GM19455 (cell line): ENCODE measurements around the gene SIL1.
"Not testable (repeated sequence)": the region's sequence is repeated elsewhere in the genome, so short reads cannot be mapped to it uniquely, and the experiment has no call there.

ENCODE experiments used
- ATAC-seq: cut with Tn5 transposase; IDR thresholded peaks from one replicate; pipeline ENCODE4 v1.9.1; 2021; ENCODE audit not compliant: unreplicated experiment

The SIL1 gene

DNA sequence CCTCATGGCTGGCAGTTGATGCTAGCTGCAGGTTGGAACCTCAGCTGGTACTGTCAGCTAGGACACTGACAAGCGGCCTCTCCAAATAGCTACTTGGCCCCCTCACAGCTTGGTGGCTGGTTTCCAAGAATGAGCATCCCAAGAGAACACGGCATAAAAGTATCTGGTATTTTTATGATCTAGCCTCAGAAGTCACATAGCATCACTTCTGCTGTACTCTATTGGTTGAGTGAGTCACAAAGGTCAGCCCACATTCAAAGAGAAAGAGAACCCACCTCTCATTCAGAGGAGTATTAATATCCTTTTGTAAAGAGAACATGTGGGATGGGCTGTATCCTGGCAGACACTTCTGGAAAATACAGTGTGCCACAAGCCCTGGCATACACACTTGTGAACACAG, 6.0 kb upstream of the SIL1 start:
- ATAC-seq = no peak

GRCh38 chr5:139199321-139199720, 1.2 kb upstream of the SIL1 start:
- ATAC-seq = no peak

DNA sequence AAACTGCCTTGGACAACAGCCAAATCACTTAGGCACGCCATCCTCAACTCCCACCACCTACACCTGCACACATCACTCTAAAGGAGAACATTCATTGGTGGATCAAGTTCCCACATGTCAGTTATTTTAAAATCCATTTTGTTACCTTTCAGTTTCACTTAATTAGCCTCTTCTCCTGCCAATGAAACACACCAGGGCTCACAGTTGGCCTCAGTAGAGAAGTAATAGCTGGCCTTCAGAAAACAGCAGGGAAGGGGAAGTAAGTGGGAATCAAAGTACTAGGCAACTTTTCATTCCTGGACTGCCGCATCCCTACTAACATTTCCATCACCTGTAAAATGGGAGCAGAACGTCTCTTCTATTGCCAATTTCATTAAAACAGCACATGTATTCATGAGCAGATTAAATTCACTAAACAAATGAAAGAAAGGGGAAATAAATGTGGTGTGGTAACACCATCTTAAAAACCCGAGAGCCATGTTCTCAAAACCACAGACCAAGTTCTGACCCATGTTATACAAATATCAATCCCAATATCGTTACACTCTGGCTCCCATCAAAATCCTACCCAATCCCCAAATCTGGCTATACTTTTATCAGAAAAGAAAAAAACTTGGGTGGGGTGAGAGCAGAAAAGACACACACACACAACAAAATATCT, 1.7 kb downstream of the SIL1 start:
- no peak for ATAC-seq

GRCh38 chr5:139194486-139194885, 3.7 kb downstream of the SIL1 start:
- no peak for ATAC-seq

- no peak for ATAC-seq
These were observed 4.2 kb downstream of the SIL1 start for GRCh38 chr5:139193928-139194327.

GRCh38 chr5:139192906-139193305, 5.3 kb downstream of the SIL1 start:
- not testable (repeated sequence) for ATAC-seq

- ATAC-seq = not testable (repeated sequence)
These were observed 6.2 kb downstream of the SIL1 start for GRCh38 chr5:139191954-139192353.

DNA sequence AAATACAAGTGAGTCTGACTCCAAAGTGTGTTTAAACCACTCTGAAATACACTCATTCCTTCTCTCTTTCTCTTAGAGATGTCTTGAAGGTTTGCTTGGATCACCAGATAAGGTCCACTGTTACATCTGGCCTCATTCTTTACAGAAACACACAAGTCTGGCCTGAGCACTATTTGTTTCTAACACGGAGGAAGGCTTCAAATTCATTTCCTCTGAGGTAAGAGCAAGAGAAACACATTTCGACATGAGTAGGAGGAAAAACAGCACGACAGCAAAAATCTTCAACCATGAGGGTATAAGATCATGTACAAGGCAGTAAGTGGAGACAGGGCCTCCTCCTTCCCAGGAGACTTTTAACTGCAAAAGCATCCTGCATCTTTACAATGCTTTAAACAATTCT, 8.0 kb downstream of the SIL1 start:
- ATAC-seq = no peak

DNA sequence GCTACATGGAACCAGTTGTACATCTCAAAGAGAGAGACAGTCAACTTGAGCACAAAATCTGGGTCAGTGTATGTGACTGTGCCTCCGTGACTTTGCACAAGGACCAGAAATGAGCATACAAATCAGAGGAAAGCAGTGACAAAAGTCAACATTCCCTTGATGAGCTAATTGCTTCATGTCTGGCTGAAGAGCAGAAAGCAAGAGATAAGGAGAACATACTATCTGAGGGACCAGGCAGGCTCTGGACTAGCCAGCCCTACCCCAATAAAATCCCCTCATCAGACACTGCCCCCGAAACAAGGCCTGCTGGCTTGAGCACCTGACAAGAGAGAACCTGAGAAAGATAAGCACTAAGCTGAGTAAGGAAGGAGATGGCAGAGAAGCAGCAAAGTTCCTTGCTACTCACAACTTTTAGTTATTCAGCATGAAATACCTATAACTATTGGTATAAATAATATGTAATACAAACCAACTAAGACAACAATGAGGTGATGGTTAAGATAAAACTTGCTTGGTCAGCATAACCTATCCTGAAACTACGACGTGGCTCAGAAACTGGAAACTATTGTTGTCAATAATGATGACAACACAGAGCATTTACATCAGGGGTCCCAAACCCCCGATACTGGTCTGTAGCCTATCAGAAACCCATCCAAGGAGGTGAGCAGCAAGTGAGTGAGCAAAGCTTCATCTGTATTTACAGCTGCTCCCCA, 9.5 kb downstream of the SIL1 start:
- ATAC-seq = no peak

GRCh38 chr5:139186752-139187326, 11.3 kb downstream of the SIL1 start:
- ATAC-seq = no peak

DNA sequence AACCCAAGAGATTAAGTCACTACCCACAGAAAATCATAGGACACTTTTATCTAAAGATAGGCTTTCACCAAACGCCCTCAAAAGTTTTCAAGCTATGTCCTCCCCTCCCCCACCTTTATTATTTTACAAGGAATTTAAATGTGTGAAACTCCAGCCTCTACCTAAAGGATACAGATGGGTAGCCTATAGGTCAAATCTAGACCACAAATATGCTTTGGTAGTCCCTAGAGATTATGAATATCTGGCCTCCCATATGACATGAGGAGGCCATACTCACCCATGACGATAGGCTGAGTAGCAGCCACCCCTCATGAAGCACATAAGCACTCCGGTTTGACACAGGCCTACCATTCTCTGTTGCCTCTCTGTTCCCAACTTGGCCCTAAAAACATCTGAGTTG, 11.9 kb downstream of the SIL1 start:
- no peak for ATAC-seq

DNA sequence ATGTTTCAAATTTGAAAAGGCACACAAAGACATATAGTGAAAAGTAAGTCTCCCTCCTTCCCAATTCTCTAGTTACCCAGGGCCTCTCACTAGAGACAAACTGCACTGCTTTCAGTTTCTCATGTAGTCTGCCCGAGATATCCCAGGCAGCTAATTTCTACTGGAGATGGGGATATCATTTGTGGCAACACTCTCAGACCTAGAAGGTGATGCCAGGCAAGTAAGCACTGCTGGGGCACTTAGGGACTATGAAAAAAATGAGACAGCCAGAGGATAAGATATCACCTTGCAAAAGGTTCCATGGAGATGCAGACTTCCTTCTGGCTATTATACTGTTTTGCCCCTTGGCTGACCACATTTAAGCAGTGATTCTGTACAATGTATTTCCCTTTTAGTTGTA, 12.6 kb downstream of the SIL1 start:
- no peak for ATAC-seq

DNA sequence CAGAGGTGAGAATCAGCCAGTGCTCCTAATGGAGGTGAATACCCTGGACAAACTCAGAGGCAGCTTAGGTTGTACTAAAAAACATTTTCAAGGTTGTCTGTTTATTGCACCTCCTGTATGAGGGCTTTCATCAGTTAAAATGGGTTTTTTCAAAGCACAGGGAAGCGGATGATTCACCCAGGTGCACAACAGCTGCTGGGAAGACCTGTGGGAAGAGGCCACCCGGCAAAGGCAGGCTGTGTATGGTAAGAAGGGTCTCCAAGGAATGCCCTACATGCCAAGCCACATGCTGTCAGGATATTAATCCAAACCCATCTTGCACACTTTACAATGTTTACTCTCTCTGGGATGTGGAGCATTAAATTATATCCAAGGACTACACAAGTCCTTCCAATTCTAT, 14.7 kb downstream of the SIL1 start:
- no peak for ATAC-seq

- ATAC-seq = no peak
These were observed 15.5 kb downstream of the SIL1 start for GRCh38 chr5:139182528-139183296.

GRCh38 chr5:139181835-139182452, 16.2 kb downstream of the SIL1 start:
- no peak for ATAC-seq

DNA sequence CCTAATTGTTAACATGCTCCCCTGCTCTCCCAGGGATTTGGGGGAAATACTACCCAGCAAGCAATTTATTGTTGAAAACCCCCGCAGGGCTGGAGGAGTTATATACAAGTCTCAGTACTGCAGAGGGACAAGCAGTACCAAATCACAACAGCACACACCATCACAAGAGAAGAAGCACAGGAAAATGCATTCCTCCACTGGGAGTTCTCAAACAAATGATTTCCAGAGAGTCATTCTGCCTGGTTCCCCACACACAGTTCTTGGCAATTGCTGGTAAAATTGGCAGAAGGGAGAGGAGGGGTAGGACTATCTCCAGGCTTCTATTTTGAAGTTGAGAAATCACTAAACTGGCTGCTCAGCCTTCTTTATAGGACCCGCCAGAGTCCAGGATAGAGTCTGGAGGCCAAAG, 16.8 kb downstream of the SIL1 start:
- no peak for ATAC-seq

GRCh38 chr5:139180850-139181249, 17.3 kb downstream of the SIL1 start:
- ATAC-seq = no peak

- not testable (repeated sequence) for ATAC-seq
These were observed 18.2 kb downstream of the SIL1 start for GRCh38 chr5:139179778-139180513.

GRCh38 chr5:139178935-139179334, 19.2 kb downstream of the SIL1 start:
- no peak for ATAC-seq

DNA sequence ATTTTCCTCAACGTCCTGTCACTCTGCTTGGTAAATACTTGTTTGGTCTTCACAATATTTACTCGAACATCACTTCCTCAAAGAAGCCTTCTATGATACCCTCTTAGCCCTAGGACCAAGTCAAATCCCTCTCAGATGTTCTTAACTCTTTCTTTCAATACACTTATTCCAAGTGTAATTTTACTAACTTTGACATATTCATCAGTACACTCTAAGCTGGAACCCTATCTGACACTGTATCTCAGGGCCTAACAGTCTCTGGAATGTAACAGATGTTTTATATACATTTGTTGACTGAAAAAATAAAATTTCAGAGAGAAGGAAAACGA, 19.6 kb downstream of the SIL1 start:
- ATAC-seq = no peak
